Nephron progenitor cell (in vitro differentiated cells): ENCODE measurements around the gene SMCO3.

Experiments used
- DNase-seq: peaks from one replicate; pipeline ENCODE4 v3.0.0; 2021
- H3K27ac Mint-ChIP-seq: 2 replicates; pipeline ENCODE4 v1.8.0; 2021; ENCODE audit warnings: mild to moderate bottlenecking, moderate library complexity, mixed read lengths
- H3K27me3 Mint-ChIP-seq: 2 replicates; pipeline ENCODE4 v1.8.0; 2021; ENCODE audit warnings: mild to moderate bottlenecking, low read depth, mixed read lengths; ENCODE audit not compliant: poor library complexity
- H3K36me3 Mint-ChIP-seq: 2 replicates; pipeline ENCODE4 v1.8.0; 2021; ENCODE audit warnings: low read depth, mixed read lengths
- H3K4me1 Mint-ChIP-seq: 2 replicates; pipeline ENCODE4 v1.8.0; 2021; ENCODE audit warnings: mixed read lengths
- H3K4me3 Mint-ChIP-seq: 2 replicates; pipeline ENCODE4 v1.8.0; 2021; ENCODE audit warnings: mild to moderate bottlenecking, moderate library complexity, mixed read lengths
- H3K9me3 Mint-ChIP-seq: 2 replicates; pipeline ENCODE4 v1.8.0; 2021; ENCODE audit warnings: mild to moderate bottlenecking, moderate library complexity, mixed read lengths
- CTCF ChIP-seq: fragments of 200-600 bp; sonication (generic); IDR thresholded peaks from 2 replicates; pipeline ENCODE4 v1.5.0; 2021; ENCODE audit warnings: antibody characterized with exemption

SMCO3 gene

GRCh38 chr12:14850929-14851663, 37.1 kb upstream of the SMCO3 start:
- Mint-ChIP-seq H3K4me3 (no peak overlapping the region), H3K9me3 (peaks cover 4% of the 10 kb centered on the region), H3K36me3 (no peaks in the 10 kb centered on the region), H3K27me3 (peaks cover 4% of the 10 kb centered on the region), H3K4me1 (peaks cover 70% of the 10 kb centered on the region), H3K27ac (peak overlapping the region; percentile 94)
- no peak for TF ChIP-seq CTCF
- no peak for DNase-seq

GRCh38 chr12:14849661-14850060, 35.7 kb upstream of the SMCO3 start:
- Mint-ChIP-seq H3K36me3 (no peaks in the 10 kb centered on the region), H3K4me3 (no peak overlapping the region), H3K4me1 (peaks cover 69% of the 10 kb centered on the region), H3K9me3 (no peaks in the 10 kb centered on the region), H3K27me3 (peaks cover 4% of the 10 kb centered on the region), H3K27ac (peak overlapping the region; percentile 83)
- no peak for DNase-seq
- no peak for TF ChIP-seq CTCF

GRCh38 chr12:14846876-14847580, 33.0 kb upstream of the SMCO3 start:
- Mint-ChIP-seq H3K36me3 (no peaks in the 10 kb centered on the region), H3K4me1 (peaks cover 49% of the 10 kb centered on the region), H3K4me3 (no peak overlapping the region), H3K9me3 (no peaks in the 10 kb centered on the region), H3K27me3 (peaks cover 4% of the 10 kb centered on the region), H3K27ac (no peak overlapping the region)
- TF ChIP-seq CTCF, result no peak
- no peak for DNase-seq

GRCh38 chr12:14846042-14846587, 32.1 kb upstream of the SMCO3 start:
- Mint-ChIP-seq H3K4me1 (peaks cover 46% of the 10 kb centered on the region), H3K4me3 (no peak overlapping the region), H3K27ac (no peak overlapping the region), H3K27me3 (peaks cover 7% of the 10 kb centered on the region), H3K36me3 (no peaks in the 10 kb centered on the region), H3K9me3 (no peaks in the 10 kb centered on the region)
- DNase-seq, result no peak
- no peak for TF ChIP-seq CTCF

GRCh38 chr12:14845350-14845750, 31.4 kb upstream of the SMCO3 start:
- Mint-ChIP-seq H3K36me3 (no peaks in the 10 kb centered on the region), H3K9me3 (no peaks in the 10 kb centered on the region), H3K27me3 (peaks cover 7% of the 10 kb centered on the region), H3K27ac (no peak overlapping the region), H3K4me1 (peaks cover 38% of the 10 kb centered on the region), H3K4me3 (no peak overlapping the region)
- peak; percentile 63 for TF ChIP-seq CTCF
- peak; percentile 39 for DNase-seq
